Testis (tissue), 2 donors: ENCODE measurements around the gene PTPRQ.

ENCODE experiments used
- POLR2A ChIP-seq: fragments of 450-650 bp; IDR thresholded peaks from one replicate; pipeline ENCODE4 v1.6.1; 2017; ENCODE audit warnings: antibody characterized with exemption, mild to moderate bottlenecking, moderate library complexity
- TF ChIP-seq, protein P1 (sequence below), 3 experiments: fragments of 450-650 bp in 2 of 3; fragments of 200-600 bp in 1 of 3; sonication (generic) in 1 of 3; IDR thresholded peaks; one replicate each; pipeline ENCODE4 v1.5.1; 2016 to 2019; ENCODE audit warnings: antibody characterized with exemption in 3 of 3, mild to moderate bottlenecking in 2 of 3, moderate library complexity in 1 of 3

- TF ChIP-seq, protein P1, sequence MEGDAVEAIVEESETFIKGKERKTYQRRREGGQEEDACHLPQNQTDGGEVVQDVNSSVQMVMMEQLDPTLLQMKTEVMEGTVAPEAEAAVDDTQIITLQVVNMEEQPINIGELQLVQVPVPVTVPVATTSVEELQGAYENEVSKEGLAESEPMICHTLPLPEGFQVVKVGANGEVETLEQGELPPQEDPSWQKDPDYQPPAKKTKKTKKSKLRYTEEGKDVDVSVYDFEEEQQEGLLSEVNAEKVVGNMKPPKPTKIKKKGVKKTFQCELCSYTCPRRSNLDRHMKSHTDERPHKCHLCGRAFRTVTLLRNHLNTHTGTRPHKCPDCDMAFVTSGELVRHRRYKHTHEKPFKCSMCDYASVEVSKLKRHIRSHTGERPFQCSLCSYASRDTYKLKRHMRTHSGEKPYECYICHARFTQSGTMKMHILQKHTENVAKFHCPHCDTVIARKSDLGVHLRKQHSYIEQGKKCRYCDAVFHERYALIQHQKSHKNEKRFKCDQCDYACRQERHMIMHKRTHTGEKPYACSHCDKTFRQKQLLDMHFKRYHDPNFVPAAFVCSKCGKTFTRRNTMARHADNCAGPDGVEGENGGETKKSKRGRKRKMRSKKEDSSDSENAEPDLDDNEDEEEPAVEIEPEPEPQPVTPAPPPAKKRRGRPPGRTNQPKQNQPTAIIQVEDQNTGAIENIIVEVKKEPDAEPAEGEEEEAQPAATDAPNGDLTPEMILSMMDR (IDR thresholded peaks at IDR 0.05): no peak
- no peak for TF ChIP-seq POLR2A
These were observed 237.8 kb downstream of the PTPRQ start for GRCh38 chr12:80681786-80682185.
